HCT116 (cell line): ENCODE data around the gene IRF3. TPM values are rescaled to one million over a fixed set of nuclear protein-coding genes. Genes with fewer than 3 reads are reported as not detected.

Source experiments
- ATAC-seq: fragments of 200-7000 bp; cut with Tn5 transposase; 2 replicates; pipeline ENCODE4 v1.9.1; 2020; ENCODE audit warnings: mild to moderate bottlenecking, moderate library complexity
- BruUV-seq: library from RNA; stranded (reverse); fragments of 400-500 nt; replicated peaks from 2 replicates; lab custom pipeline; 2021; lab: Mats Ljungman, UMichigan
- CTCF ChIA-PET: fragments of 300-600 bp; sonication (Branson Sonifier 250); formaldehyde crosslinking; loops from one replicate; lab custom pipeline; 2021; ENCODE audit warnings: antibody characterized with exemption; lab: Charles Lee
- POLR2A ChIA-PET: fragments of 300-600, 350-600 bp; sonication (Branson Sonifier 250); formaldehyde crosslinking; loops from one replicate; lab custom pipeline; 2021; ENCODE audit warnings: antibody characterized with exemption; lab: Charles Lee
- RAD21 ChIA-PET, 2 experiments: fragments of 300-600 bp; sonication (Branson Sonifier 250); formaldehyde crosslinking; loops; one replicate each; lab custom pipeline; 2023; ENCODE audit warnings: low total read pairs in 2 of 2; ENCODE audit not compliant: uncharacterized antibody in 2 of 2, unreplicated experiment in 2 of 2, low non-redundant PET in 1 of 2; lab: Charles Lee
- DNase-seq: peaks from one replicate; pipeline ENCODE4 v3.0.0-alpha.2; 2010; ENCODE audit warnings: low read depth, low spot score
- H2AFZ ChIP-seq: fragments of 200-600 bp; shearing (Covaris generic), sonication (generic); 2 replicates; pipeline ENCODE4 v1.6.1; 2017; ENCODE audit warnings: low read depth, mixed run types, mixed read lengths, antibody characterized with exemption, low read length; ENCODE audit not compliant: poor library complexity, severe bottlenecking
- H3K27ac ChIP-seq: 2 replicates; pipeline ENCODE4 v1.5.1; 2012; ENCODE audit warnings: low read depth, low read length
- H3K27me3 ChIP-seq: fragments of 200-600 bp; sonication (generic); 2 replicates; pipeline ENCODE4 v1.6.1; 2016; ENCODE audit warnings: mixed run types, low read length, mixed read lengths; ENCODE audit not compliant: insufficient read depth
- H3K36me3 ChIP-seq, 2 experiments: fragments of 200-500 bp in 1 of 2; fragments of 200-600 bp in 1 of 2; sonication (Bioruptor generic) in 1 of 2; sonication (generic) in 1 of 2; 2 replicates each; pipeline versions ENCODE4 v1.5.1 to v1.6.1; 2014 to 2016; ENCODE audit warnings: low read length in 2 of 2, inconsistent platforms in 1 of 2, mixed read lengths in 1 of 2, mixed run types in 1 of 2; ENCODE audit not compliant: insufficient read depth in 2 of 2, control insufficient read depth in 1 of 2
- H3K4me1 ChIP-seq, 2 experiments: fragments of 200-600 bp in 1 of 2; sonication (generic) in 1 of 2; 2 replicates each; pipeline versions ENCODE4 v1.5.1 to v1.6.1; 2012 to 2017; ENCODE audit warnings: low read length in 2 of 2, inconsistent platforms in 1 of 2, mild to moderate bottlenecking in 1 of 2, mixed read lengths in 1 of 2, mixed run types in 1 of 2, moderate library complexity in 1 of 2; ENCODE audit not compliant: insufficient read depth in 2 of 2, control insufficient read depth in 1 of 2
- H3K4me2 ChIP-seq: fragments of 200-600 bp; sonication (generic); 2 replicates; pipeline ENCODE4 v1.6.1; 2017; ENCODE audit warnings: mixed run types, low read length, mixed read lengths
- H3K4me3 ChIP-seq, 2 experiments: fragments of 200-600 bp in 1 of 2; sonication (generic) in 1 of 2; replicated peaks in 1 of 2; 2 replicates each; pipeline ENCODE4 v1.5.1; 2011 to 2016; ENCODE audit warnings: low read length in 2 of 2, control low read depth in 1 of 2, low read depth in 1 of 2, mild to moderate bottlenecking in 1 of 2, mixed read lengths in 1 of 2, mixed run types in 1 of 2
- H3K79me2 ChIP-seq: fragments of 200-600 bp; sonication (generic); 2 replicates; pipeline ENCODE4 v1.6.1; 2017; ENCODE audit warnings: mild to moderate bottlenecking, mixed run types, low read length, moderate library complexity, mixed read lengths; ENCODE audit not compliant: insufficient read depth
- H3K9ac ChIP-seq: fragments of 200-600 bp; sonication (generic); 2 replicates; pipeline ENCODE4 v1.6.1; 2016; ENCODE audit warnings: low read length, mixed read lengths
- H3K9me2 ChIP-seq: fragments of 200-600 bp; sonication (generic), shearing (Covaris generic); 2 replicates; pipeline ENCODE4 v1.6.1; 2017; ENCODE audit warnings: mixed run types, mild to moderate bottlenecking, moderate library complexity; ENCODE audit not compliant: insufficient read depth
- H3K9me3 ChIP-seq, 2 experiments: fragments of 200-500 bp in 1 of 2; fragments of 200-600 bp in 1 of 2; sonication (Bioruptor generic) in 1 of 2; sonication (generic) in 1 of 2; 2 replicates each; pipeline ENCODE4 v1.6.1; 2014 to 2017; ENCODE audit warnings: low read length in 2 of 2, mixed read lengths in 2 of 2, inconsistent platforms in 1 of 2, low read depth in 1 of 2, mild to moderate bottlenecking in 1 of 2, mixed run types in 1 of 2, moderate library complexity in 1 of 2; ENCODE audit not compliant: control insufficient read depth in 1 of 2, insufficient read depth in 1 of 2
- H4K20me1 ChIP-seq: fragments of 200-600 bp; sonication (generic), shearing (Covaris generic); 2 replicates; pipeline ENCODE4 v1.6.1; 2017; ENCODE audit warnings: mixed run types, mild to moderate bottlenecking, moderate library complexity; ENCODE audit not compliant: insufficient read depth
- CBX3 ChIP-seq: IDR thresholded peaks from 2 replicates; pipeline ENCODE4 v1.6.1; 2012; ENCODE audit warnings: low read depth
- CEBPB ChIP-seq: IDR thresholded peaks from 2 replicates; pipeline ENCODE4 v1.6.1; 2012; ENCODE audit warnings: low read depth
- EGR1 ChIP-seq: IDR thresholded peaks from 2 replicates; pipeline ENCODE4 v1.6.1; 2012; ENCODE audit warnings: low read depth
- ELF1 ChIP-seq: IDR thresholded peaks from 2 replicates; pipeline ENCODE4 v1.6.1; 2012; ENCODE audit warnings: low read depth, borderline replicate concordance
- EZH2 ChIP-seq: fragments of 200-600 bp; sonication (generic); IDR thresholded peaks from 2 replicates; pipeline ENCODE4 v1.6.1; 2017; ENCODE audit warnings: antibody characterized with exemption, mixed run types
- EZH2phosphoT487 ChIP-seq: fragments of 200-600 bp; IDR thresholded peaks from 2 replicates; pipeline ENCODE4 v1.6.1; 2018; ENCODE audit warnings: antibody characterized with exemption, borderline replicate concordance
- JUND ChIP-seq: IDR thresholded peaks from 2 replicates; pipeline ENCODE4 v1.6.1; 2012
- POLR2AphosphoS5 ChIP-seq: IDR thresholded peaks from 2 replicates; pipeline ENCODE4 v1.6.1; 2011; ENCODE audit warnings: mild to moderate bottlenecking, low read depth, low read length, moderate library complexity
- RAD21 ChIP-seq: IDR thresholded peaks from 2 replicates; pipeline ENCODE4 v1.6.1; 2012; ENCODE audit warnings: low read depth, mild to moderate bottlenecking
- SIN3A ChIP-seq: IDR thresholded peaks from 2 replicates; pipeline ENCODE4 v1.6.1; 2012; ENCODE audit warnings: low read depth
- SRF ChIP-seq: IDR thresholded peaks from 2 replicates; pipeline ENCODE4 v1.6.1; 2012; ENCODE audit warnings: low read depth
- YY1 ChIP-seq: IDR thresholded peaks from 2 replicates; pipeline ENCODE4 v1.6.1; 2011; ENCODE audit warnings: low read length, low read depth, moderate library complexity, mild to moderate bottlenecking; ENCODE audit not compliant: insufficient replicate concordance; ENCODE audit errors: extremely low read depth
- ZFX ChIP-seq: fragments of 450-650 bp; IDR thresholded peaks from 2 replicates; pipeline ENCODE4 v1.6.1; 2017
- intact Hi-C: fragments of 100-400 bp; cut with micrococcal nuclease; formaldehyde crosslinking; loops from 2 replicates; pipeline ENCODE4 v1.10.0; 2022
- total RNA-seq: library from RNA; stranded (reverse); gene quantifications from one replicate; pipeline ENCODE4 v1.2.1, GENCODE V29; 2021; ENCODE audit not compliant: unreplicated experiment
- TF ChIP-seq, protein P1 (sequence below): IDR thresholded peaks from 2 replicates; pipeline ENCODE4 v1.6.1; 2011; ENCODE audit warnings: mild to moderate bottlenecking, low read length, moderate library complexity; ENCODE audit not compliant: insufficient replicate concordance; ENCODE audit errors: extremely low read depth
- TF ChIP-seq, protein P2 (sequence below), 3 experiments: fragments of 200-600 bp in 1 of 3; sonication (generic) in 1 of 3; IDR thresholded peaks in 2 of 3; conservative IDR thresholded peaks in 1 of 3; 2 replicates each; pipeline ENCODE4 v1.5.1; 2012 to 2017; ENCODE audit warnings: low read depth in 2 of 3, low read length in 2 of 3, antibody characterized with exemption in 1 of 3, borderline replicate concordance in 1 of 3, control low read depth in 1 of 3, mild to moderate bottlenecking in 1 of 3, mixed read lengths in 1 of 3, mixed run types in 1 of 3, moderate library complexity in 1 of 3; ENCODE audit not compliant: insufficient read depth in 1 of 3
- TF ChIP-seq, protein P3 (sequence below): IDR thresholded peaks from 2 replicates; pipeline ENCODE4 v1.6.1; 2012
- TF ChIP-seq, protein P4 (sequence below): IDR thresholded peaks from 2 replicates; pipeline ENCODE4 v1.6.1; 2012

The IRF3 gene
- total RNA-seq, 1 experiment from 2014 or later = 129 TPM

DNA sequence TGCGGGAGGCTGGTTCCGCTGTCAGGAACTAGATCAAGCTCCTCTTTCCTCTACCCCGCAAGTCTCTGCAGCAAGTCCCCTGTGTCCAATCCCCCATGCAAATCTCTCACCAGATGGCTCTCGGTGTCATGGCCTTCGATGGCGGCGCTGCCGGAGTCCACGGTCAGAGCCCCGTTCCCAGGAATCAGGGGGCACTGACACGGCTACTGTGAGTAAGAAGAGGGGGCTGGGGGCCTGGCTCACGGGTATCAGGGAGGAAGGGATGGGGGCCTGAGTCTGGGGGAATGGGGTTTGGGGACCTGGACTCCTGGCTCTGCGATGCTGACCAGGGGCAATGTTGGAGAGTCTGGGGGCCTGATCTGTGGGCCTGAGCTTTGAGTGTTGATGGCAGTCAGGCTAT, 19.7 kb downstream of the IRF3 start:
- CTCF ChIA-PET = no interaction called here
- Histone ChIP-seq H3K27ac (no peak overlapping the region), H3K27me3 (no peaks in the 10 kb centered on the region), H3K9me2 (no peaks in the 10 kb centered on the region), H3K36me3 (peaks cover 23 to 29% of the 10 kb centered on the region in 2 experiments; a peak in 3 of 4 replicates), H3K4me3 (no peak overlapping the region), H3K4me2 (no peak overlapping the region), H4K20me1 (no peaks in the 10 kb centered on the region), H2AFZ (no peak overlapping the region), H3K4me1 (peaks cover 6 to 12% of the 10 kb centered on the region in 2 experiments), H3K9me3 (no peaks in the 10 kb centered on the region), H3K9ac (no peak overlapping the region), H3K79me2 (peaks cover 78% of the 10 kb centered on the region)
- intact Hi-C loops = no loop called here
- ATAC-seq (no peak), DNase-seq (no peak)
- RAD21 ChIA-PET = no interaction called here
- TF ChIP-seq CEBPB (no peak), ELF1 (no peak), YY1 (no peak), EZH2phosphoT487 (no peak), CBX3 (no peak), EZH2 (no peak), POLR2AphosphoS5 (no peak), EGR1 (no peak), SIN3A (no peak), SRF (no peak), ZFX (no peak), JUND (no peak), RAD21 (no peak)
- TF ChIP-seq, protein P1, sequence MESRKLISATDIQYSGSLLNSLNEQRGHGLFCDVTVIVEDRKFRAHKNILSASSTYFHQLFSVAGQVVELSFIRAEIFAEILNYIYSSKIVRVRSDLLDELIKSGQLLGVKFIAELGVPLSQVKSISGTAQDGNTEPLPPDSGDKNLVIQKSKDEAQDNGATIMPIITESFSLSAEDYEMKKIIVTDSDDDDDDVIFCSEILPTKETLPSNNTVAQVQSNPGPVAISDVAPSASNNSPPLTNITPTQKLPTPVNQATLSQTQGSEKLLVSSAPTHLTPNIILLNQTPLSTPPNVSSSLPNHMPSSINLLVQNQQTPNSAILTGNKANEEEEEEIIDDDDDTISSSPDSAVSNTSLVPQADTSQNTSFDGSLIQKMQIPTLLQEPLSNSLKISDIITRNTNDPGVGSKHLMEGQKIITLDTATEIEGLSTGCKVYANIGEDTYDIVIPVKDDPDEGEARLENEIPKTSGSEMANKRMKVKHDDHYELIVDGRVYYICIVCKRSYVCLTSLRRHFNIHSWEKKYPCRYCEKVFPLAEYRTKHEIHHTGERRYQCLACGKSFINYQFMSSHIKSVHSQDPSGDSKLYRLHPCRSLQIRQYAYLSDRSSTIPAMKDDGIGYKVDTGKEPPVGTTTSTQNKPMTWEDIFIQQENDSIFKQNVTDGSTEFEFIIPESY = no peak
- TF ChIP-seq, protein P2, sequence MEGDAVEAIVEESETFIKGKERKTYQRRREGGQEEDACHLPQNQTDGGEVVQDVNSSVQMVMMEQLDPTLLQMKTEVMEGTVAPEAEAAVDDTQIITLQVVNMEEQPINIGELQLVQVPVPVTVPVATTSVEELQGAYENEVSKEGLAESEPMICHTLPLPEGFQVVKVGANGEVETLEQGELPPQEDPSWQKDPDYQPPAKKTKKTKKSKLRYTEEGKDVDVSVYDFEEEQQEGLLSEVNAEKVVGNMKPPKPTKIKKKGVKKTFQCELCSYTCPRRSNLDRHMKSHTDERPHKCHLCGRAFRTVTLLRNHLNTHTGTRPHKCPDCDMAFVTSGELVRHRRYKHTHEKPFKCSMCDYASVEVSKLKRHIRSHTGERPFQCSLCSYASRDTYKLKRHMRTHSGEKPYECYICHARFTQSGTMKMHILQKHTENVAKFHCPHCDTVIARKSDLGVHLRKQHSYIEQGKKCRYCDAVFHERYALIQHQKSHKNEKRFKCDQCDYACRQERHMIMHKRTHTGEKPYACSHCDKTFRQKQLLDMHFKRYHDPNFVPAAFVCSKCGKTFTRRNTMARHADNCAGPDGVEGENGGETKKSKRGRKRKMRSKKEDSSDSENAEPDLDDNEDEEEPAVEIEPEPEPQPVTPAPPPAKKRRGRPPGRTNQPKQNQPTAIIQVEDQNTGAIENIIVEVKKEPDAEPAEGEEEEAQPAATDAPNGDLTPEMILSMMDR (IDR thresholded peaks at IDR 0.05 in 2 of 3, conservative IDR thresholded peaks at IDR 0.05 in 1 of 3; ENCODE audit: borderline replicate concordance in 1 of 3, insufficient read depth in 1 of 3, low read depth in 2 of 3, low read length in 2 of 3) = no peak
- TF ChIP-seq, protein P3, sequence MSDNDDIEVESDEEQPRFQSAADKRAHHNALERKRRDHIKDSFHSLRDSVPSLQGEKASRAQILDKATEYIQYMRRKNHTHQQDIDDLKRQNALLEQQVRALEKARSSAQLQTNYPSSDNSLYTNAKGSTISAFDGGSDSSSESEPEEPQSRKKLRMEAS = no peak
- TF ChIP-seq, protein P4, sequence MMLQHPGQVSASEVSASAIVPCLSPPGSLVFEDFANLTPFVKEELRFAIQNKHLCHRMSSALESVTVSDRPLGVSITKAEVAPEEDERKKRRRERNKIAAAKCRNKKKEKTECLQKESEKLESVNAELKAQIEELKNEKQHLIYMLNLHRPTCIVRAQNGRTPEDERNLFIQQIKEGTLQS = no peak
- no TSS peak for BruUV-seq
- POLR2A ChIA-PET = interaction anchor here (1.6 kb wide), 1 partner anchor 30 kb away, joined by 3 read pairs; no protein-coding TSS in a partner anchor
